ENCODE results near the gene KIF18B. TPM values are rescaled to one million over a fixed set of nuclear protein-coding genes. Genes with fewer than 3 reads are reported as not detected.

KIF18B gene
- total RNA-seq (2022; extraction: Qiagen RNA extraction; ENCODE audit: low read depth): 28.5 to 39.8 TPM (median 35.4 TPM) in 5 replicates

GRCh38 chr17:44947461-44948314, at the start of gene KIF18B:
Gene KIF18B (minus strand): TSS chr17:44947773. CDS start chr17:44936344, 11,429 bp downstream.

GRCh38 chr17:44968225-44969143, 20.9 kb upstream of the KIF18B start, which contains the start of gene C1QL1:
Gene C1QL1 (minus strand): TSS chr17:44968303. CDS start chr17:44968048, 255 bp downstream.

GRCh38 chr17:44915321-44915726, 32.2 kb downstream of the KIF18B start, which contains the start of gene GFAP:
Gene GFAP (minus strand): TSS chr17:44915500. CDS start chr17:44915486, 14 bp downstream.

GRCh38 chr17:44899074-44899782, 48.3 kb downstream of the KIF18B start, which contains the start of gene EFTUD2:
Gene EFTUD2 (minus strand): TSS chr17:44899445. CDS start chr17:44894521, 4,924 bp downstream.

Other genes starting within 250 kb of the KIF18B start
- 19.9 to 27.8 TPM (median 23.4 TPM) in 5 replicates for gene DBF4B, start 239.1 kb downstream of the KIF18B start, total RNA-seq (2022; extraction: Qiagen RNA extraction; ENCODE audit: low read depth)
- gene ADAM11, start 188.8 kb downstream of the KIF18B start, total RNA-seq (2022; extraction: Qiagen RNA extraction; ENCODE audit: low read depth): 1.2 to 2.0 TPM (median 1.8 TPM) in 5 replicates
- gene GJC1, start 117.5 kb downstream of the KIF18B start, total RNA-seq (2022; extraction: Qiagen RNA extraction; ENCODE audit: low read depth): 24.6 to 30.7 TPM (median 28.3 TPM) in 5 replicates
- not detected in 5 replicates for gene HIGD1B, start 99.9 kb downstream of the KIF18B start, total RNA-seq (2022; extraction: Qiagen RNA extraction; ENCODE audit: low read depth)
- 143 to 164 TPM (median 147 TPM) in 5 replicates for gene EFTUD2, start 48.3 kb downstream of the KIF18B start, total RNA-seq (2022; extraction: Qiagen RNA extraction; ENCODE audit: low read depth)
- gene GFAP, start 32.3 kb downstream of the KIF18B start, total RNA-seq (2022; extraction: Qiagen RNA extraction; ENCODE audit: low read depth): 0.70 to 1.0 TPM (median 0.98 TPM) in 5 replicates
- 17.0 to 30.5 TPM (median 28.7 TPM) in 5 replicates for gene C1QL1, start 20.5 kb upstream of the KIF18B start, total RNA-seq (2022; extraction: Qiagen RNA extraction; ENCODE audit: low read depth)
- 14.0 to 16.9 TPM (median 16.8 TPM) in 5 replicates for gene DCAKD, start 103.9 kb upstream of the KIF18B start, total RNA-seq (2022; extraction: Qiagen RNA extraction; ENCODE audit: low read depth)
- gene NMT1, start 113.5 kb upstream of the KIF18B start, total RNA-seq (2022; extraction: Qiagen RNA extraction; ENCODE audit: low read depth): 164 to 390 TPM (median 182 TPM) in 5 replicates
- 146 to 212 TPM (median 192 TPM) in 5 replicates for gene PLCD3, start 184.7 kb upstream of the KIF18B start, total RNA-seq (2022; extraction: Qiagen RNA extraction; ENCODE audit: low read depth)
- gene ACBD4, start 187.9 kb upstream of the KIF18B start, total RNA-seq (2022; extraction: Qiagen RNA extraction; ENCODE audit: low read depth): 6.0 to 8.2 TPM (median 7.3 TPM) in 5 replicates
- gene HEXIM1, start 200.7 kb upstream of the KIF18B start, total RNA-seq (2022; extraction: Qiagen RNA extraction; ENCODE audit: low read depth): 42.3 to 53.2 TPM (median 47.9 TPM) in 5 replicates
- gene HEXIM2, start 214.1 kb upstream of the KIF18B start, total RNA-seq (2022; extraction: Qiagen RNA extraction; ENCODE audit: low read depth): 13.8 to 20.2 TPM (median 16.0 TPM) in 5 replicates